ENCODE data around the gene LAMA5.

DNA sequence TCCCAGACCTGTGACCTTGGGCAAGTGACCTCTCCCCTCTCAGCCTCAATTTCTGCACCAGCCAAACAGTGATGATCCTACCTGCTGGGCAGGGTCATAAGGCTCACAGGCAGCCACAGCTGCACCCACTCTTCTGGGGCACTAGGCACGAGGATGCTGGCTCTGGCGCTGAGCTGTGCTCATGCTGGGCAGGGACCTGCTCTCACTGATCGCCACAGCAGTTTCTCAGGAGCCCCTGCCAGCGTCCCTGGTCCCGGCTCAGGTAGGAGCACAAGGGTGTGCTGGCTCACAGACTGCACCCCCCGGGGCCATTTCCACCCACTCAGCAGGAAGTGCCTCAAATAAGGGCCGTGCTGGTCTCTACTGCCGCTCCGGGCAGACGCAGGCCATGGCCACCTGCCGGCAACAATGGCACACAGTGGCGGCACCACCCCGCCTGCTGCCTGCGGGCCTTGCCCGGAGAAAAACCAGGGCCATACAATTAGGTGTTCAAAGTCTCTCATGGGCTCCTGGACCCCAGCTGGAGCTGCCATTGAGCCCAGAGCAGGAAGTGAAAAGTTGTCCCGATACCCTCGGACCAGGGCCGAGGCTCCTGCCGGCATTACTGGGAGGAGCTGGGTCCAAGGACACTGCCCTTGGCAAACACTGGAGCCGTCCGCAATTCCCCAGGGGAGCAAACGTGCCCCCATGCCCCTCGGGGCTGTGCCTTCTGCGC, 44.5 kb upstream of the LAMA5 start:
- TF ChIP-seq POLR2A (IDR thresholded peaks at IDR 0.05; ENCODE audit: borderline replicate concordance, extremely low read depth, insufficient read depth, insufficient read length) (no peak), YY1 (IDR thresholded peaks at IDR 0.05; ENCODE audit: extremely low read depth, insufficient replicate concordance, low read depth, low read length) (no peak)
